Testis (tissue), 2 donors: ENCODE measurements around the gene CBFA2T3.

Source experiments
- POLR2A ChIP-seq: fragments of 450-650 bp; IDR thresholded peaks from one replicate; pipeline ENCODE4 v1.6.1; 2017; ENCODE audit warnings: antibody characterized with exemption, mild to moderate bottlenecking, moderate library complexity
- TF ChIP-seq, protein P1 (sequence below), 3 experiments: fragments of 450-650 bp in 2 of 3; fragments of 200-600 bp in 1 of 3; sonication (generic) in 1 of 3; IDR thresholded peaks; one replicate each; pipeline ENCODE4 v1.5.1; 2016 to 2019; ENCODE audit warnings: antibody characterized with exemption in 3 of 3, mild to moderate bottlenecking in 2 of 3, moderate library complexity in 1 of 3

DNA sequence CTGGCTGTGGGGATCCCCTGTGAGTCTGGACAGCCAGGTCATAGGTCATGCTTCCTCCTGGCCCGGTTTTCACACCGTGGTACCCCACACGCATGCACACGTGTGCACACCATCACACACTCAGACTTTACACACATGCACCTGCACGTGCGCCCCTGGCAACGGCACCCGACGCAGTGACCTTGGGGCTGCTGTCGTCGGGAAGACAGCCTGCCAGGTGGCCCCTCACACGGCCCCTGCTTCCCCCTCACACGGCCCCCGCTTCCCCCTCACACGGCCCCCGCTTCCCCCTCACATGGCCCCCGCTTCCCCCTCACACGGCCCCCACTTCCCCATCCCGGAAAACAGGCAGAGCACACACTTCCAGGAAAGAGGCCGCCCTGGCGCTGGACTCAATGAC lies 45.1 kb downstream of the CBFA2T3 start:
- TF ChIP-seq POLR2A, result no peak
- TF ChIP-seq, protein P1, sequence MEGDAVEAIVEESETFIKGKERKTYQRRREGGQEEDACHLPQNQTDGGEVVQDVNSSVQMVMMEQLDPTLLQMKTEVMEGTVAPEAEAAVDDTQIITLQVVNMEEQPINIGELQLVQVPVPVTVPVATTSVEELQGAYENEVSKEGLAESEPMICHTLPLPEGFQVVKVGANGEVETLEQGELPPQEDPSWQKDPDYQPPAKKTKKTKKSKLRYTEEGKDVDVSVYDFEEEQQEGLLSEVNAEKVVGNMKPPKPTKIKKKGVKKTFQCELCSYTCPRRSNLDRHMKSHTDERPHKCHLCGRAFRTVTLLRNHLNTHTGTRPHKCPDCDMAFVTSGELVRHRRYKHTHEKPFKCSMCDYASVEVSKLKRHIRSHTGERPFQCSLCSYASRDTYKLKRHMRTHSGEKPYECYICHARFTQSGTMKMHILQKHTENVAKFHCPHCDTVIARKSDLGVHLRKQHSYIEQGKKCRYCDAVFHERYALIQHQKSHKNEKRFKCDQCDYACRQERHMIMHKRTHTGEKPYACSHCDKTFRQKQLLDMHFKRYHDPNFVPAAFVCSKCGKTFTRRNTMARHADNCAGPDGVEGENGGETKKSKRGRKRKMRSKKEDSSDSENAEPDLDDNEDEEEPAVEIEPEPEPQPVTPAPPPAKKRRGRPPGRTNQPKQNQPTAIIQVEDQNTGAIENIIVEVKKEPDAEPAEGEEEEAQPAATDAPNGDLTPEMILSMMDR (IDR thresholded peaks at IDR 0.05), result no peak
